K562 (cell line): ENCODE results near the gene MYBPC3. TPM values are rescaled to one million over a fixed set of nuclear protein-coding genes. Genes with fewer than 3 reads are reported as not detected.
A peak's percentile ranks its signal among the peaks of the same experiment; 100 is the strongest.

Experiments
- HNRNPLL ChIP-seq: fragments of 200-400 bp; formaldehyde crosslinking; IDR thresholded peaks from 2 replicates; pipeline ENCODE4 v1.6.1; 2017; ENCODE audit warnings: low read length, low read depth, mild to moderate bottlenecking; ENCODE audit not compliant: poor library complexity, severe bottlenecking
- MBD2 ChIP-seq: sonication (generic); IDR thresholded peaks from 2 replicates; pipeline ENCODE4 v1.6.1; 2016; ENCODE audit warnings: low read depth, borderline replicate concordance
- POLR2H ChIP-seq: IDR thresholded peaks from 2 replicates; pipeline ENCODE4 v1.6.1; 2016; ENCODE audit warnings: missing genetic modification characterization, low read depth, mild to moderate bottlenecking, control low read depth, missing compliant biosample characterization, moderate library complexity
- RB1 ChIP-seq: fragments of 450-650 bp; IDR thresholded peaks from 2 replicates; pipeline ENCODE4 v1.6.1; 2017; ENCODE audit warnings: low read depth, mild to moderate bottlenecking
- RCOR1 ChIP-seq, 2 experiments: IDR thresholded peaks; 2 replicates each; pipeline ENCODE4 v1.6.1; 2012; ENCODE audit warnings: low read depth in 2 of 2, low read length in 2 of 2, borderline replicate concordance in 1 of 2, improper control_type of control experiment in 1 of 2
- RFX5 ChIP-seq: IDR thresholded peaks from 2 replicates; pipeline ENCODE4 v1.6.1; 2011; ENCODE audit warnings: low read depth, mild to moderate bottlenecking, improper control_type of control experiment, low read length
- RFX7 ChIP-seq: fragments of 250-450 bp; sonication (Bioruptor Pico); IDR thresholded peaks from 2 replicates; pipeline ENCODE4 v1.5.1; 2021; ENCODE audit warnings: mild to moderate bottlenecking
- TAF7 ChIP-seq: fragments of 450-650 bp; IDR thresholded peaks from 2 replicates; pipeline ENCODE4 v1.6.1; 2016; ENCODE audit warnings: missing genetic modification characterization, missing compliant biosample characterization
- TBL1XR1 ChIP-seq, 2 experiments: IDR thresholded peaks; 2 replicates each; pipeline ENCODE4 v1.6.1; 2012; ENCODE audit warnings: improper control_type of control experiment in 2 of 2, low read length in 2 of 2, mild to moderate bottlenecking in 1 of 2
- ZEB2 ChIP-seq: fragments of 450-650 bp; IDR thresholded peaks from 2 replicates; pipeline ENCODE4 v1.6.1; 2016
- ZNF263 ChIP-seq: sonication (generic); formaldehyde crosslinking; IDR thresholded peaks from 2 replicates; pipeline ENCODE4 v1.8.0; 2022; ENCODE audit warnings: mild to moderate bottlenecking, missing genetic modification reagents, borderline replicate concordance
- ZNF408 ChIP-seq: fragments of 250-450 bp; sonication (Bioruptor Pico); IDR thresholded peaks from 2 replicates; pipeline ENCODE4 v1.4.0; 2020; ENCODE audit warnings: low read depth, mild to moderate bottlenecking, moderate library complexity
- polyA plus RNA-seq, 8 experiments: library from polyadenylated mRNA; depleted of rRNA in 4 of 8; stranded (reverse) in 5 of 8; unstranded in 3 of 8; fragments of >200 nt; fragmentation: Nextera tagmentation in 2 of 8; fragmentation: Illumina TruSeq in 1 of 8; extraction: Ambion mirVana in 2 of 8; extraction: Trizol in 1 of 8; gene quantifications; 2 replicates each; pipeline versions ENCODE4 v1.2.1 to v1.2.3, GENCODE V29; 2011 to 2014; ENCODE audit warnings: inconsistent platforms in 1 of 8, missing spikeins in 1 of 8
- total RNA-seq, 7 experiments: library from RNA; depleted of rRNA in 6 of 7; stranded (reverse); fragments of >200 nt in 6 of 7; fragmentation: Illumina TruSeq in 2 of 7; extraction: Trizol in 2 of 7; gene quantifications; 2 replicates each; pipeline versions ENCODE4 v1.2.1 to v1.2.3, GENCODE V29; 2011 to 2021; ENCODE audit warnings: low replicate concordance in 1 of 7
- TF ChIP-seq, protein P1 (sequence below): IDR thresholded peaks from 2 replicates; pipeline ENCODE4 v1.6.1; 2016; ENCODE audit warnings: missing genetic modification characterization, missing compliant biosample characterization
- TF ChIP-seq, protein P2 (sequence below): fragments of 200-800 bp; sonication (Bioruptor generic); IDR thresholded peaks from 2 replicates; pipeline ENCODE4 v1.6.1; 2017; ENCODE audit warnings: missing genetic modification characterization, missing compliant biosample characterization
- TF ChIP-seq, protein P3 (sequence below): sonication (generic); formaldehyde crosslinking; IDR thresholded peaks from 2 replicates; pipeline ENCODE4 v1.8.1; 2023; ENCODE audit warnings: mild to moderate bottlenecking, missing genetic modification reagents
- TF ChIP-seq, protein P4 (sequence below), 2 experiments: fragments of 450-650 bp in 1 of 2; sonication (generic) in 1 of 2; formaldehyde crosslinking in 1 of 2; IDR thresholded peaks in 1 of 2; conservative IDR thresholded peaks in 1 of 2; 2 replicates each; pipeline versions ENCODE4 v1.6.1 to v1.8.1; 2016 to 2023; ENCODE audit warnings: mild to moderate bottlenecking in 2 of 2, moderate library complexity in 2 of 2, inconsistent platforms in 1 of 2, missing genetic modification reagents in 1 of 2

The MYBPC3 gene
- total and polyA plus RNA-seq, 9 of the 15 experiments (the other 6 are each of a cell fraction or from before 2014, with no cell fraction given): 0.01 TPM; not detected in 8

DNA sequence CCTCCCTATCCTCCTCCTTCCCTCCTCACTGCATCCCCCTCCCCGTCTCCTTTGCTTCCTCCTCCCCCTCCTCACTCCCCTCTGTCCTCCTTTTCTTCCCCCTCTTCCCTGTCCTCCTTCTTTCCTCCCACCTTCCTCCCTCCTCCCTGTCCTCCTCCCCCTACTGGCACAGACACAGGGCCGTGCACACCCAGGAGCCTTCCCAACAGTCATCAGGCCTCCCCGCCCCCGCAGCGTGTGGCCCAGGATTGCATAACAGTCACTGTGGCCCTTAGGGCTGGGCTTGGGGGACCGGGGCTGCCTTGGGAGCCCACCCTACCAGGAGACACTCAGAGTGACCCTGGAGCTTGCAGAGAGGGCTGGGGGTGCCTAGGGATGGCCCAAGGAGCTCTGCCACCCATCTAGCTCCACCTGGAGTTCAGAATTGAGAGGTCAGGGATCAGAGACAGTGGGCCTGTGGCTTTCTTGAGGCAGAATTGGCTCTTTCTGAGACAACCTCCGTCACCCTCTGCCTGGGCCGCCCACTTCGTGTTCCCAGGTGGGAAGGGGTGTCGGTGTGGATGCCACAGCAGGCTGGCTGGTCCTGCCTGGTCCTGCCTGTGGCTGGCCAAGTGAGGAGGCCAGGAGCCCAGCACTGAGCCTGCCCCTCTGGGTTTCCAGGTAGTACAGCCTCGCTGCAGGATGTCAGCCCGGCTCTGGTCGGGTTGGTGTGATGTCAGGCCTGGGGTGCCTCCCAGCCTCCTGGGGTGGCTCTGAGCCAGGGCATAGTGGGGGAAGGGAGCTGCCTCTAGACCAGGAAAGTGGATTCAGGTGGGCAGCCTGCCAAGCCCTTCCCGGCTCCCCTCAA, 24.2 kb upstream of the MYBPC3 start (continued):
- TF ChIP-seq HNRNPLL: no peak
- no peak for TF ChIP-seq ZNF408 (CRISPR knock-in tag)
- TF ChIP-seq POLR2H (tag): no peak
- TF ChIP-seq, protein P1, sequence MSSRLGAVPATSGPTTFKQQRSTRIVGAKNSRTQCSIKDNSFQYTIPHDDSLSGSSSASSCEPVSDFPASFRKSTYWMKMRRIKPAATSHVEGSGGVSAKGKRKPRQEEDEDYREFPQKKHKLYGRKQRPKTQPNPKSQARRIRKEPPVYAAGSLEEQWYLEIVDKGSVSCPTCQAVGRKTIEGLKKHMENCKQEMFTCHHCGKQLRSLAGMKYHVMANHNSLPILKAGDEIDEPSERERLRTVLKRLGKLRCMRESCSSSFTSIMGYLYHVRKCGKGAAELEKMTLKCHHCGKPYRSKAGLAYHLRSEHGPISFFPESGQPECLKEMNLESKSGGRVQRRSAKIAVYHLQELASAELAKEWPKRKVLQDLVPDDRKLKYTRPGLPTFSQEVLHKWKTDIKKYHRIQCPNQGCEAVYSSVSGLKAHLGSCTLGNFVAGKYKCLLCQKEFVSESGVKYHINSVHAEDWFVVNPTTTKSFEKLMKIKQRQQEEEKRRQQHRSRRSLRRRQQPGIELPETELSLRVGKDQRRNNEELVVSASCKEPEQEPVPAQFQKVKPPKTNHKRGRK (tag): 0 out of 2 replicates have a peak, but pooled peaks have one; percentile 19
- TF ChIP-seq, protein P2, sequence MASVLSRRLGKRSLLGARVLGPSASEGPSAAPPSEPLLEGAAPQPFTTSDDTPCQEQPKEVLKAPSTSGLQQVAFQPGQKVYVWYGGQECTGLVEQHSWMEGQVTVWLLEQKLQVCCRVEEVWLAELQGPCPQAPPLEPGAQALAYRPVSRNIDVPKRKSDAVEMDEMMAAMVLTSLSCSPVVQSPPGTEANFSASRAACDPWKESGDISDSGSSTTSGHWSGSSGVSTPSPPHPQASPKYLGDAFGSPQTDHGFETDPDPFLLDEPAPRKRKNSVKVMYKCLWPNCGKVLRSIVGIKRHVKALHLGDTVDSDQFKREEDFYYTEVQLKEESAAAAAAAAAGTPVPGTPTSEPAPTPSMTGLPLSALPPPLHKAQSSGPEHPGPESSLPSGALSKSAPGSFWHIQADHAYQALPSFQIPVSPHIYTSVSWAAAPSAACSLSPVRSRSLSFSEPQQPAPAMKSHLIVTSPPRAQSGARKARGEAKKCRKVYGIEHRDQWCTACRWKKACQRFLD: peak; percentile 59; the same call in 1 of the 2 replicates
- TF ChIP-seq, protein P3, sequence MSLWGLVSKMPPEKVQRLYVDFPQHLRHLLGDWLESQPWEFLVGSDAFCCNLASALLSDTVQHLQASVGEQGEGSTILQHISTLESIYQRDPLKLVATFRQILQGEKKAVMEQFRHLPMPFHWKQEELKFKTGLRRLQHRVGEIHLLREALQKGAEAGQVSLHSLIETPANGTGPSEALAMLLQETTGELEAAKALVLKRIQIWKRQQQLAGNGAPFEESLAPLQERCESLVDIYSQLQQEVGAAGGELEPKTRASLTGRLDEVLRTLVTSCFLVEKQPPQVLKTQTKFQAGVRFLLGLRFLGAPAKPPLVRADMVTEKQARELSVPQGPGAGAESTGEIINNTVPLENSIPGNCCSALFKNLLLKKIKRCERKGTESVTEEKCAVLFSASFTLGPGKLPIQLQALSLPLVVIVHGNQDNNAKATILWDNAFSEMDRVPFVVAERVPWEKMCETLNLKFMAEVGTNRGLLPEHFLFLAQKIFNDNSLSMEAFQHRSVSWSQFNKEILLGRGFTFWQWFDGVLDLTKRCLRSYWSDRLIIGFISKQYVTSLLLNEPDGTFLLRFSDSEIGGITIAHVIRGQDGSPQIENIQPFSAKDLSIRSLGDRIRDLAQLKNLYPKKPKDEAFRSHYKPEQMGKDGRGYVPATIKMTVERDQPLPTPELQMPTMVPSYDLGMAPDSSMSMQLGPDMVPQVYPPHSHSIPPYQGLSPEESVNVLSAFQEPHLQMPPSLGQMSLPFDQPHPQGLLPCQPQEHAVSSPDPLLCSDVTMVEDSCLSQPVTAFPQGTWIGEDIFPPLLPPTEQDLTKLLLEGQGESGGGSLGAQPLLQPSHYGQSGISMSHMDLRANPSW (CRISPR knock-in tag): no peak
- TF ChIP-seq RFX5: no peak
- no peak for TF ChIP-seq RB1
- TF ChIP-seq, protein P4, sequence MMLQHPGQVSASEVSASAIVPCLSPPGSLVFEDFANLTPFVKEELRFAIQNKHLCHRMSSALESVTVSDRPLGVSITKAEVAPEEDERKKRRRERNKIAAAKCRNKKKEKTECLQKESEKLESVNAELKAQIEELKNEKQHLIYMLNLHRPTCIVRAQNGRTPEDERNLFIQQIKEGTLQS (IDR thresholded peaks at IDR 0.05): peak; percentile 74
- TF ChIP-seq, protein P4 (CRISPR knock-in tag; conservative IDR thresholded peaks at IDR 0.05): no peak
- TF ChIP-seq RFX7 (CRISPR knock-in tag): no peak
- TF ChIP-seq ZNF263 (CRISPR knock-in tag): peak; percentile 99
- TF ChIP-seq TBL1XR1 (IDR thresholded peaks at IDR 0.05; ENCODE audit: low read length in 2 of 2): peak in 1 of 2 experiments; percentile 19; a peak in 1 of 4 replicates
- TF ChIP-seq MBD2: peak; percentile 50; the same call in 1 of the 2 replicates
- no peak for TF ChIP-seq TAF7 (tag)
- peak in 1 of 2 experiments; percentile 21; a peak in 1 of 4 replicates for TF ChIP-seq RCOR1 (IDR thresholded peaks at IDR 0.05; ENCODE audit: borderline replicate concordance in 1 of 2, low read depth in 2 of 2, low read length in 2 of 2)
- TF ChIP-seq ZEB2: peak; percentile 41; the same call in 1 of the 2 replicates
